Measurements from ENCODE around the gene NT5C.
"Not testable (repeated sequence)": the region's sequence is repeated elsewhere in the genome, so short reads cannot be mapped to it uniquely, and the experiment has no call there.

Gene NT5C

GRCh38 chr17:75131278-75132017 lies at the start of gene NT5C:
Gene NT5C (minus strand): TSS chr17:75131742. CDS start chr17:75131707, 35 bp downstream.
- peak; percentile 59 to 70 for DNase-seq (ENCODE audit: low read depth in 2 of 2)

- no peak for DNase-seq (ENCODE audit: low read depth in 2 of 2)
These were observed 49.6 kb upstream of the NT5C start for GRCh38 chr17:75181110-75181509.

- no peak for DNase-seq (ENCODE audit: low read depth in 2 of 2)
These were observed 46.9 kb upstream of the NT5C start for GRCh38 chr17:75178453-75178852.

GRCh38 chr17:75176625-75177024 lies 45.1 kb upstream of the NT5C start:
- no peak for DNase-seq (ENCODE audit: low read depth in 2 of 2)

GRCh38 chr17:75174996-75175395 lies 43.5 kb upstream of the NT5C start:
- DNase-seq (ENCODE audit: low read depth in 2 of 2): no peak

- no peak for DNase-seq (ENCODE audit: low read depth in 2 of 2)
These were observed 42.0 kb upstream of the NT5C start for GRCh38 chr17:75173526-75173925.

- no peak for DNase-seq (ENCODE audit: low read depth in 2 of 2)
These were observed 37.5 kb upstream of the NT5C start for GRCh38 chr17:75168998-75169397.

- not testable (repeated sequence) for DNase-seq (ENCODE audit: low read depth in 2 of 2)
These were observed 33.1 kb upstream of the NT5C start for GRCh38 chr17:75164606-75165005.

GRCh38 chr17:75163074-75163473 lies 31.5 kb upstream of the NT5C start:
- no peak for DNase-seq (ENCODE audit: low read depth in 2 of 2)

- DNase-seq (ENCODE audit: low read depth in 2 of 2): no peak
These were observed 28.7 kb upstream of the NT5C start for GRCh38 chr17:75160211-75160610.

- DNase-seq (ENCODE audit: low read depth in 2 of 2): no peak
These were observed 27.9 kb upstream of the NT5C start for GRCh38 chr17:75159196-75160031.

- DNase-seq (ENCODE audit: low read depth in 2 of 2): not testable (repeated sequence)
These were observed 26.9 kb upstream of the NT5C start for GRCh38 chr17:75158480-75158879.

- no peak for DNase-seq (ENCODE audit: low read depth in 2 of 2)
These were observed 23.7 kb upstream of the NT5C start for GRCh38 chr17:75155191-75155601.

- DNase-seq (ENCODE audit: low read depth in 2 of 2): peak; percentile 97 to 99
These were observed 22.9 kb upstream of the NT5C start, which contains the start of gene JPT1 for GRCh38 chr17:75154195-75155106. Gene JPT1 (minus strand): TSS chr17:75154512. CDS start chr17:75154397, 115 bp downstream.

GRCh38 chr17:75153780-75154194 lies 22.2 kb upstream of the NT5C start:
- DNase-seq (ENCODE audit: low read depth in 2 of 2): no peak

- no peak for DNase-seq (ENCODE audit: low read depth in 2 of 2)
These were observed 21.6 kb upstream of the NT5C start for GRCh38 chr17:75152922-75153779.

GRCh38 chr17:75152523-75152921 lies 21.0 kb upstream of the NT5C start:
- DNase-seq (ENCODE audit: low read depth in 2 of 2): no peak

- no peak for DNase-seq (ENCODE audit: low read depth in 2 of 2)
These were observed 20.4 kb upstream of the NT5C start for GRCh38 chr17:75151930-75152329.

- no peak for DNase-seq (ENCODE audit: low read depth in 2 of 2)
These were observed 16.5 kb upstream of the NT5C start for GRCh38 chr17:75147878-75148546.

GRCh38 chr17:75146592-75146991 lies 15.1 kb upstream of the NT5C start:
- DNase-seq (ENCODE audit: low read depth in 2 of 2): no peak

Data from activated CD4-positive, alpha-beta T cell treated with anti-CD3 and anti-CD28 coated beads for 24 hours (primary cell).